GM21528 (cell line): Measurements from ENCODE around the gene BOC.

Source experiments
- ATAC-seq: cut with Tn5 transposase; IDR thresholded peaks from one replicate; pipeline ENCODE4 v1.9.1; 2021; ENCODE audit warnings: mild to moderate bottlenecking, moderate library complexity; ENCODE audit not compliant: unreplicated experiment, low FRiP score

Gene BOC

DNA sequence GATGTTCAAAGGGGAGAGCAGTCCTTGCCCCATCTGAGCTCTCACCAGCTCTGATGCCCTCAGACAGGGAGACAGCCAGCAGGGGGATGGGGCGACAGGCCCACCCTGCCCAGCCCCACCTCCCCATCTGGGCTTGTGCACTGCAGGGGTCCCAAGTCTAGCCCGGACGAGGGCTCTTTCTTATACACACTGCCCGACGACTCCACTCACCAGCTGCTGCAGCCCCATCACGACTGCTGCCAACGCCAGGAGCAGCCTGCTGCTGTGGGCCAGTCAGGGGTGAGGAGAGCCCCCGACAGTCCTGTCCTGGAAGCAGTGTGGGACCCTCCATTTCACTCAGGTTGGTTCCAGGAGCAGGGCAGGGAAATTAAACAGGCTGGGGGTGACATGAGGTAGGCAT is 73.9 kb downstream of the BOC start:
- no peak for ATAC-seq

DNA sequence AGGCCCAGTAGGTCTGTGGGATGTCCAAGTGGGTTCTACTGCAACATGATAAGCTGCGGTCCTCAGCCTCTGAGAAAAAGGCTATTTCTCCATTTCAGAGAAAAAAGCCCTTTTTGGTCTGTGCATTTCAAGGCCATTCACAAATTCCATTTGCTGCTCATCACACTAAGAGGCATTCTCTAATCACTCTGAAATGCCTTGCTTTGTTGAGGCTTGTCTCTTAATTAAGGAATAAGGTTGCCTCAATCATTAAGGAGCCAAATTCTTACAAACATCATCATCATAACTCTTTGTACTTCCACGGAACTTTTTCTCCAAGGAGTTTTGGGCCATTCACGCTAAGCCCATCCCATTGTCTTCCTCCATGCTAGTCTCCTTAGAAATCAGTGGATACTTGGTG is 74.4 kb downstream of the BOC start:
- ATAC-seq, result no peak

DNA sequence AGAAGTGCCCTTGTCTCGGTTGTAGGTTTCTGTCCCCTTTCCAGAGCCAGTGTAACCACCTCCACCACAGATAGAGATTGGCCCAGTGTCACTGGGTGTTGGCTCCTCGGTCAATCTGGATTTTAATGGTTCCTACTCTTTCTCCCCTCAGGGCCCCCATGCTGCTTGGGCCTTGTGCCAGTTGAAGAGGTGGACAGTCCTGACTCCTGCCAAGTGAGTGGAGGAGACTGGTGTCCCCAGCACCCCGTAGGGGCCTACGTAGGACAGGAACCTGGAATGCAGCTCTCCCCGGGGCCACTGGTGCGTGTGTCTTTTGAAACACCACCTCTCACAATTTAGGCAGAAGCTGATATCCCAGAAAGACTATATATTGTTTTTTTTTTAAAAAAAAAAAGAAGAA is 75.2 kb downstream of the BOC start:
- no peak for ATAC-seq

DNA sequence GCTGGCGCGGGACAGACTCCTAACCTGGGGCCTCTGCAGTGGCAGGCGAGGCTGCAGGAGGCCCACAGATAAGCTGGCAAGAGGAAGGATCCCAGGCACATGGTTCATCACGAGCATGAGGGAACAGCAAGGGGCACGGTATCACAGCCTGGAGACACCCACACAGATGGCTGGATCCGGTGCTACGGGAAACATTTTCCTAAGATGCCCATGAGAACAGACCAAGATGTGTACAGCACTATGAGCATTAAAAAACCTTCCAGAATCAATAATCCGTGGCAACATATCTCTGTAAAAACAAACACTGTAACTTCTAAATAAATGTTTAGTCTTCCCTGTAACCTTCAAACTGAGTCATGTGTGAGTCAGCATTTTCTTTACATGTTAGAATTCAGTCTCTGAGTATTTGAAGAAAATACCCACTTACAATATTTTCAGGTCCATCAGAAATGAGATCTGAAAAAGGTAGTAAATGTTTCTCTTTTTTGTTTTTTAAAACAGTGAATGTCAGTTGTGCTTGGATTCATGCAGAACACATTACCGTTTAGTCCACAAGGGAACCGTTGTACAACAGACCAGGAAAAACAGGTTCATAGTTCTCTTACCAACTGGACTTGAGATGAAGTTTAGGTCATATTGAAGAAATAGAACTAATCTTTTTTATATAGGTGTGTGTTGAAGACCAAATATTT is 75.9 kb downstream of the BOC start:
- ATAC-seq, result no peak

DNA sequence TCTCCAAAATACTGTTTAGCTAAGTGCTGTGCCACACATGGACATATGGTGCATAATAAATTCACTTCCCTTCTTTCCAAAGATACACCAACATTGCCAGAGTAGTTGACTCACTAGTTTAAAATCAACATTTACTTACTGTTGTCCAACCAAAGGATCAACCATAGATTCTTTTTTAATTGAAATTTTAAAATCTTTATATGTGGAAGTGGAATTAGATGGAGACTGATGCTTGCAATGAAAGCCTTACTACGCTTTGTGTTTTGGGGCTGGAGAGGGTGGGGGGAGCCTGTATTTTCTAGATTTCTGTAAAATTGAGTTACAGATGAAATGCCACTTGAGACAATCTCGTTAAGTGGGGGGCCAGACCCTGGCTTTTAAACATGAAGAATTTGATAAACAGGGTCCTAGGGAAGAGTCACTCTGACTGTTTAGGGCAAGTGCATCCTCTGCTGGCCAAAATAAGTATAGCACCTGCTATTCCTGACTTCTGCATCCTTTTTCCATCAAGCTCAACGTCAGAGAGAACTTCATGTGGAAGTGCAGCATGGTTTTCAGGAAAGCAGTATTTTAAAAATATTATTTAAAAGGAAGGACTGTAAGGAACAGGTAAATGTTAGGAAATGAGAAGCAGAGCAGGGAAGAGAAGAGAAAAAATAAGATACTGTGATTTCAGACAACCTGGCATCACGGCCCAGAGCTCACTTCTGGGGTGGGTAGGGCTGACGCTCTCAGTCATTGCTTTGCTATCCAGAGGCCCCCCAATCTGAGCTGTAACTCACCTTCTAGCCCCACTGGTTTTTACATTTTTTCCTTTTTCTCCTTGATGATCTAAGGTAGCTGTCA is 76.7 kb downstream of the BOC start:
- no peak for ATAC-seq

DNA sequence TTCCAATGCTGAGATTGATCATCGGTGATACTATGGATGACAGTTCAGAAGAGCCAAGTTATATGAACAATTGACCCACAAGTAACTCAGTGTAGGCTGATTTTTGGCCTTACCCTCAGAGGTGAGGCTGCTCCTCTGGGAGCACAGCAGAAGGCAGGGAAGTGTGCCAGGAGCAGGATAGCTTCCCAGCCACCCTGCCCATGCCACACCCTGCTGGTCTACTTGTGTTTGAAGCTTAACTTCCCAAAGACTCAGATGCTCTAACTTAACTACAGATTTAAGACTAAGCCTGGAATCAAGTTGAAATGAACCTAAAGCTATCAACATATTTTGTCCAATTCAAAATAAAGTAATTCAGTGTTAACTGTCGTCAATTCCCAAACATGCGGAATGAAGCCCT is 77.5 kb downstream of the BOC start:
- no peak for ATAC-seq

DNA sequence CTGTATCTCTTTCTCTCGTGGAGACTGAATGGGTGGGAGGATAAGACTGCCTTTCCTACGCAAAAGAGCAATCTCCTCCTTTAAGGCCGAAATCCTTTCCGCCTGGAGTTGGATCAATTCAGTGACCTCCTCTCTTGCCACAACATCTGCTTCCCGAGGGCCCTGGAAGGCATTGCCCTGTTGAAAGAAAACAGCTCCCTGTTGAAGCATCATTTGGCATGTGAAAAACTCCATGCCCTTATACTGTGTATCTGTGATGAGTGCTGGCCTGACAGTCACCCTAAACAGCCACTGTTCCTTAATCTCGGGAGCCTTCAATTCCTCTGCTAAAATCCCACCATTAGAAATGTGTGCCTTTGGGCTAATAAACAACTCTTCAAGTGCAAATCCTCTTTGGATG is 80.2 kb downstream of the BOC start:
- ATAC-seq, result no peak

DNA sequence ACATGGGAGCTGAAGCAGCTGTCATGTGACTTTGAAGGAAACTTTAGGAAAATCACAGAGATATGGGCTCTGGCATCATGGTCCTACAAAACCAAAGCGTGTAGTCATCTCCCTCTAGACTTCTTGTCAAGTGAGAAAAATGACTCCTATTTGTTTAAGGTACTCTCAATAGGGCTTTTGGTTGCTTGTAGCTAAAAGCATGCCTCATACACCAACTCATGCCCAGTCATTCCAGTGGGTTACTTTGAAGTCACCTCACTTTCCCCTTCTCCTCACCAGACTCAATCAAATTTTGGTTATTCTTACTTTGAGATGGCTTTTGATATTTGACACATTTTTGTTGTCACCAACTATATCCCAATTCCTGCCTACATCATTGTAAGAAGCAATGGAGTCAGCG is 81.6 kb downstream of the BOC start:
- no peak for ATAC-seq

DNA sequence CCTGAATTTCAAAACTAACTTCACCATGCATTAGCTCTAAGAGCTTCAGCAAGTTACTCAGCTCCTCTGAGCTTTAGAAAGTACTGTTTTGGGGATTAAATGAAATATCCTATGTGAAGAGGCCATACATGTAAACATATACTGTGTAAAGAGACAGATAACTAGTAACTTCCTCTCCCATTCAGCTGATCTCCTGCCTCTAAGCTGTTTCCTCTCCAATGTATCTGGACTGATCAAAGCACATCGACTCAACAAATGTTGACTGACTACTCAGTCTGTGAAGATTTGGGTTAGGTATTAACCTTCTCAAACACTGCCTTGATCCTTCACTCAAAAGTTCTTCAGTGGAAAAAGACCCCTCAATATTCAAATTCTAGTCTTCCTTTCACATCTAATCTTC is 82.0 kb downstream of the BOC start:
- no peak for ATAC-seq

DNA sequence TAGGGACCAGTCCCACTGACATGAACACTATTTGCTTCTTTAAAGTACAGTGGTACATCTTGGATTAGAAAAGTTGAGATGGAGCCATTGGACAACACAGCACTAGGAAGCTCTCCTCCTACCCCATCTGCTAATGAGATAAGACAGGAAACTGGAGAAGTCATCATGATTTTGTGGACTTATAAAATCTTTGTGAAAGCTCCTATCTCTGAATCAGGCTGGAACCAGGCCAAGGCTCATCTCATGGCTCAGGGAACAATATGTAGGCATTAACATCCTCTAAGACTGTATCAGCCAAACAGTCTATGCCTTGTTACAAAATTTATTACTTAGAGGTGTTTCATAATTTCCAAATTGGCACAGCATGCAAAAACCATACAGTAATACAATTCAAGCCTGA is 84.1 kb downstream of the BOC start:
- no peak for ATAC-seq

DNA sequence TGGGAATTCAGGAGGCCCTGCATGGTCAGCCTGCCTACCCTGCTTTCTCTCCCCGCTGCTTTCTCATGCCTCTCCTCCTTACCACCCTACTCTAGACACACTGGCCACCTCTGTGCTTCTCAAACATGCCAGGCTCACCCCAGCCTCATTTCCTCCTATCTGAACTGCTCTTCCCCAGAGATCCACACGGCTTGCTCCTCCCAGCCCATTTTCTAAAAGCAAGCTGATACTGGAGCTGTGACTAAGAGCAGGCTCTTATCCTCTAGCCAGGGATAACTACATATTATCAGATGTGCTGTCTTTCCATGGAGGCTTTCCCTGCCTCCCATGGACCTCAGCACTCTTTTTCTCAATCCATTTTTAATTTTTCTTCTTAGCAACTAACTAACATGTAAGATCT is 85.9 kb downstream of the BOC start:
- ATAC-seq, result no peak

DNA sequence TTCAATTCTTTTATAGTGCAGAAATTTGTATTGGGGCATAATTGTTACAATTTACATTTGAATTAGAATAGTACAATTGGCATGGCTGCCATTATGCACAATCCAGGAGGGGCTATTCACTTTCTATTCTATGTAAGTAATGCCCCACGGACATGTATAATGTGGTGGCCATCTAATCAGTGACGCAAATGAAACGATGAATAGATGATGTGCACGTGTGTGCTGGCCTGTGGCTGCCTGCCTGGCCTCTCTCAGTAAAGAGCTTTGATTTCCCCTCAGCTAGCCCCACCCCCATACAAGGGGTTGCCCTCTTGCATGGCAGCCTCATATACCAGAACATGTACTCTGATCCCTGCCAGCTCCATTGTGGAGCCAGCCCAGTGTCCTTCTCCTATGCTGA is 86.5 kb downstream of the BOC start:
- no peak for ATAC-seq

DNA sequence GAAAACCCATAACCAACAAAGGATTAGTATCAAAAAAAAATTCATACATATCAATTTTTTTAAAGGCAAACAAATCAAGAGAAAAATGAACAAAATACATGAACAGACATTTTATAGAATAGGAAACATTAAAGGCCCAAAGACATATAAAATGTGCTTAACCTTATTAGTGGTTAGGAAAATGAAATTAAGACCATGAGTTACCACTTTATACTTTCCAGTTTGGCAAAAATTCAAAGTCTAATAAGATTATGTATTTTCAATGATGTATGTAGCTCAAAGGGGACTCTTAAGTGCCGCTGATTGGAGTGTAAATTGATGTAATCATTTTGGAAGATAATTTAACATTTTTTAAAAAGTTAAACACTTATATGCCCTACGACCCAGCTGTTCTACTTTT is 89.2 kb downstream of the BOC start:
- no peak for ATAC-seq

DNA sequence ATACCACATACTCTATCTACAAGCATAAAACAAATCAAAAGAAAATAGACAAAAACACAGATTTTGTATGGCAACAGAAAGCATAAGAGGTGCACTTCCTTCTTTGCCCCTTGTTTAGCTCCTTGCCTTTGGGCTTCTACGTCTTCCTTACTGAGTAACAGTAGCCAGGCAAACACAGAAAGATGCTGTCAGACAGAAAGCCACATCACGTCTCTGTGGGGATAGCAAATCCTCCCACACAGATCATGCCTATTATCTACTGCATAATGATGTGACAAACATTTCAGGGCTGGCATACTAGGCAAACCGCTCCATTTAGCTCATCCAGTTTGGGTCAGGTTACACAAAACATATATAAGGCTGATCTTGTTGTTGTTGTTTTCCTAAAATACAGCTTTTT is 92.7 kb downstream of the BOC start:
- no peak for ATAC-seq

DNA sequence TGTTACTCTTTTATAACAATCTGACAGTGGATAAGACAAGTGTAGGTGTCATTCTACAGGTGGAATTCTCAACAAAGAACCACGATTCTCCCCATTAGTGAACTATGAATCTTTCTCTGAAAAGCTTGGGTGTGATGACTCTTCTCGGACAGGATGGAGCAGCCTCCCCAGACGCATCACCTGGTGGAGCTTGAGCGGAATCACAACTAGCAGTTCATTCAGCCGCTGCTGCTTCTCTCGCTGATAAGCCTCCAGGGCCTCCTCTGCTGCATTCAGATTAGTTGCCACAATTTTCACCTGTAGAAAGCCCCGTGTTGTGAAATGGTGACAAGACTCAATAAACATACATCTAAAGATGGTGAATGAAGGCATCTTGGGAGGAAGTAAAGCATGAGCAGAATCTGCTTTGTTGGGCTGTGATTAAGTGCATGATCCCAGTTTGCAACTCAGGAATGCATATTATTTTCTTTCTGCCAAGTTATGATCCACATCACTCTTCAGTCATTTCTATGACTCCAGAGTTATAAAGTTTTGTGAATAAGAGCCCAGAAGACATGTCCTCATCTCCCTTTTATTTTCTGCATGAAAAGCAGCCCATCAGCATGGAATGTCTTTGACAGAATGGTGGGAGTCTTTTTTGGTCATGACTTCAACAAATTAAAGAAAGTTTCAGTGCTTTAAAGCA is 93.6 kb downstream of the BOC start:
- no peak for ATAC-seq

DNA sequence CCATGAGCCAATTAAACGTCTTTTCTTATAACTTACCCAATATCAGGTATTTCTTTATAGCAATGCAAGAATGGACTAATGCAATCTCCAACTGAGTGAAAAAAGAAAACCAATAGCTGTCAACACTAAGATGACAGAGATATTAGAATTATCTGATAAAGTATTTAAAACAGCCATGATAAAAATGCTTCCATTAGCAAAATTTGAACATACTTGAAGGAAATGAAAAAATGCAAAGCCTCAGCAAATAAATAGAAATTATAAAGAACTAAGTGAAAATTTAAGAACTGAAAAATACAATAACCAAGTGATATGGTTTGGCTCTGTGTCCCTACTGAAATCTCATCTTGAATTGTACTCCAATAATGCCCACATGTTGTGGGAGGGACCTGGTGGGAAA is 99.6 kb downstream of the BOC start:
- no peak for ATAC-seq

DNA sequence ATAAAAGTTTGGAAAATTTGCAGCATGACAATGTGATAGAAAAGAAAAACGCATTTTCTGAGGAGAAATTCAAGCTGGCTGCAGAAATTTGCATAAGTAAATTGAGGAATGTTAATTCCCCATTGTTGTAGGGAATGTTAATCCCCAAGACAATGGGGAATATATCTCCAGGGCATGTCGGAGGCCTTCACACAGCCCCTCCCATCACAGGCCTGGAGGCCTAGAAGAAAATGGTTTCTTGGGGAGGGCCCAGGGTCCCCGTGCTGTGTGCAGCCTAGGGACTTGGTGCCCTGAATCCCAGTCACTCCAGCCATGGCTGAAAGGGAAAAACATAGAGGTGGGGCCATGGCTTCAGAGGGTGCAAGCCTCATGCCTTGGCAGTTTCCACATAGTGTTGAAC is 101.1 kb downstream of the BOC start:
- no peak for ATAC-seq

DNA sequence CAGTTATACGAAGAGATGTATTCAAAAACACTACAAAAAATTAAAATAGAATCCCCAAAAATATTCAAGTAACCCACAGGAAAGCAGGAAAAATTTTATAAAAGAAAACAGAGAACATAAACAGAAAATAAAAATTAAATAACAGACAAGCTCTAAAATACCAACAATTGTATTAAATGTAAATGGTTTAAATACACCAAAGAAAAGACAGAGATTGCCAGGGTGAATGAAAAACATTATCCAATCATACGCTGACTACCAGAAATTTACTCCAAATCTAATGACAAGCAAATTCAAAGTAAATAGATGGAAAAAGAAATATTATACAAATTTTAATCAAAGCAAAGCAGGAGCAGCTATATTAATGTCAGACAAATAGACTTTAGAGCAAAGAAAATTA is 103.6 kb downstream of the BOC start:
- no peak for ATAC-seq

DNA sequence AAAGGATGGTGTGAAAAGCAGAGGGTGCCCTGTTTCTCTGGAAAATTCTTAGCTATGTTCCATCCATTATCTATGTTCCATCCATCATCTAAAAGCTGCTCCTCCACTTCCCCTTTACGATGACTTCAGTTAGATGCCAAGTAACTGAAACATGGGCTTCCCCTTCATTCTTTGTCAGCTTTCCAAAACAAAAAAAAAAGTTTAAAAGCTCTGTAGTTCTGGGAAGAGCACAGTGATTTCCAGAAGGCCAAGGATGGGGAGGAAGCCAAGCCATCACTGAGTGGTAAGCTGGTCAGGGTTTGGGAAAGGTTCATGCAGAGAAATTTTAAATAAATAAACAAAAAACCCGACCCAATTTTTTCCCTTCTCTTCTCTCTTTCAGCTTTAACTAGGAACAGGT is 118.4 kb downstream of the BOC start:
- ATAC-seq, result no peak

DNA sequence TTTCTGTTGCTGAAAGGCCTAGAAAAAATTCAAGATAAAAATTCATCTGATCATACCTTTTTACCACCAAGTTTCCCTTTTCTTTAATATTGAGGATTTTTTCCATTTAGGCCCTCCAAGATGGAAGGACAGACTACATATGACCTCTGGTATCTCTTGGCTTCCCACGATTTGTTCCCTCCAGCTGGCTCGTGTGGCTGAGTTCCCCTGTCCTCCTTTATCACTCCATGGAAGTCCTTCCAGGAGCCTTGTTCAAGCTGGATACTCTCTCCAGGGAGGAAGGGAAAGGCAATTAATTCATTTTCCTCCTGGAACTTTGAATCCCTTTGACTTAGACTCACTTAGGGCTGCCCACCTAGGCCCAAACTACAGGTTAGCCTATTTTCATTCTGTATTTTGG is 119.4 kb downstream of the BOC start:
- ATAC-seq, result no peak

DNA sequence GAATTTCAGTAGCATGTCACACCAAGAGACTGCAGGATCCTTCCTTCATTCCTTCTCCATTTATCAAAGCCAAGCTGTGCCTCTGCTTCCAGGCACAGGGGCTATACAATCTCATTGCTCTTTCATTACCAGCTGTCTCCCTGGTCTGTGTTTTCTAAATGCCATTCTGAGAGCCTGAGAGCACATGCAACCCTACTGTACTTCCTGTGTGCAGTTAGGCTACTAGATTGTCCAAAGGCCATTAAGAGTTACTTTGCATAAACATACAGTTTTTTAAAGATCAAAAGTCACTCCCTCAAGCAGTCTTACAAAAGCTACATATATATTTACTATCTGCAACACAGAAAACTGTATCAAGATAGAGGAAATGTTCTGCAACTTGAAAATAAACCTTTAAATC is 119.8 kb downstream of the BOC start:
- ATAC-seq, result no peak
